ENCODE data around the gene EEF1G.

- TF ChIP-seq CTCF (IDR thresholded peaks at IDR 0.05; ENCODE audit: insufficient read depth, low read depth, low read length) (no peak), EZH2 (IDR thresholded peaks at IDR 0.05; ENCODE audit: insufficient read depth, low read length) (no peak)
Measured at GRCh38 chr11:62553080-62553838, 20.4 kb downstream of the EEF1G start.
